Transverse colon (tissue), 4 donors: ENCODE data around the gene ZNF385D.

Experiments used
- CTCF ChIP-seq, 5 experiments: fragments of 200-600 bp in 3 of 5; fragments of 450-650 bp in 2 of 5; sonication (generic) in 3 of 5; IDR thresholded peaks; 1 replicate in 2 of 5; 2 replicates in 3 of 5; pipeline ENCODE4 v1.5.1; 2016 to 2017; ENCODE audit warnings: antibody characterized with exemption in 5 of 5, inconsistent platforms in 3 of 5, mild to moderate bottlenecking in 2 of 5, moderate library complexity in 1 of 5
- EP300 ChIP-seq: sonication (generic); formaldehyde crosslinking; IDR thresholded peaks from one replicate; pipeline ENCODE4 v1.6.1; 2017; ENCODE audit warnings: antibody characterized with exemption, low read depth
- POLR2A ChIP-seq: fragments of 450-650 bp; IDR thresholded peaks from one replicate; pipeline ENCODE4 v1.6.1; 2016; ENCODE audit warnings: antibody characterized with exemption, mild to moderate bottlenecking, moderate library complexity
- POLR2AphosphoS5 ChIP-seq, 3 donors: sonication (generic); formaldehyde crosslinking; IDR thresholded peaks; one replicate each; pipeline ENCODE4 v1.6.1; 2016; ENCODE audit warnings: antibody characterized with exemption in 3 of 3

- TF ChIP-seq CTCF (IDR thresholded peaks at IDR 0.05) = no peak
- no peak for TF ChIP-seq POLR2AphosphoS5 (IDR thresholded peaks at IDR 0.05)
- no peak for TF ChIP-seq POLR2A
- no peak for TF ChIP-seq EP300
Measured at GRCh38 chr3:21509731-21510470, 241.1 kb downstream of the ZNF385D start.
